RWPE1 (cell line): ENCODE measurements around the gene CC2D1A.

Experiments
- CTCF ChIA-PET: fragments of 350-600 bp; sonication (Branson Sonifier 250); formaldehyde crosslinking; extraction: SDS; loops from one replicate; lab custom pipeline; 2021; lab: Yijun Ruan, JAX
- POLR2A ChIA-PET: fragments of 400-600 bp; formaldehyde crosslinking; extraction: SDS; loops from one replicate; lab custom pipeline; 2020; ENCODE audit warnings: antibody characterized with exemption; ENCODE audit not compliant: low non-redundant PET; lab: Yijun Ruan, JAX
- DNase-seq: peaks from one replicate; pipeline ENCODE4 v3.0.0; 2012; ENCODE audit warnings: low spot score
- H3K27ac ChIP-seq: fragments of 450-650 bp; 2 replicates; pipeline ENCODE4 v1.5.1; 2017
- TF ChIP-seq, protein P1 (sequence below): fragments of 450-650 bp; conservative IDR thresholded peaks from 2 replicates; pipeline ENCODE4 v1.5.1; 2017; ENCODE audit warnings: low read depth, mild to moderate bottlenecking

Gene CC2D1A

DNA sequence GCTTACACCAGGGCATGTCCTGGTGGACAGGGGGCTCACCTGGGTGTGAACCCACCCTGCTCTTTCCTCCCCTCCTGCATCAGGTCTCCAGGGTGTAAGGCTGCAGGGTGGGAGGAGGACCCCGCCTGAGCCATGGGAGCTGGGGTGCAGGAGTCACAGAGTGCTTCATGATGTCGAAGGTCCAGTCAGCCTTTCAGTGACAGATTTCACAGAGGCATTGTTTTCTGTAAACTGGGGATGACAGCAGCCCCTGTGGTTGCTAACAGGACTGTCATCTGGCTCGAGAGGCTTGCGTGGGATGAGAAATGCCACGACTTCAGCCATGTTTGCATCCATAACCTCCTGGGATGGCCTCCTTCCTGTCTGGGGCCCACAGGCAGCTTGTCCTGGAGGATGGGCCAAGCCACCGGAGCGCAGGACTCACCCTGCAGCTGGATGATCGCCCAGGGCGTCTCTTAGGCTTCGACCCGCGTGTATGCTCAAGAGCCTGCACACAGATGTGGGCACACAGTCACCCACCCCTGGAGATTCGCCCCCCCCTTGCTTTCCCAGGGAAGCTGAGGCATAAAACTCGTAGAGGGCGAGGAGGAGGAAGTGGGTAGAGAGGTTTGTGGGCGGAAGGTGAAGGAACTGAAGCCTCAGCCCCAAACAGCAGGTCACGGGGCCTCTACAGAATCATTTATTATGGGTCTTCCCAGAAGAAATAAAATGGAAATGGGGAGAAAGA is 24.1 kb upstream of the CC2D1A start:
- TF ChIP-seq, protein P1, sequence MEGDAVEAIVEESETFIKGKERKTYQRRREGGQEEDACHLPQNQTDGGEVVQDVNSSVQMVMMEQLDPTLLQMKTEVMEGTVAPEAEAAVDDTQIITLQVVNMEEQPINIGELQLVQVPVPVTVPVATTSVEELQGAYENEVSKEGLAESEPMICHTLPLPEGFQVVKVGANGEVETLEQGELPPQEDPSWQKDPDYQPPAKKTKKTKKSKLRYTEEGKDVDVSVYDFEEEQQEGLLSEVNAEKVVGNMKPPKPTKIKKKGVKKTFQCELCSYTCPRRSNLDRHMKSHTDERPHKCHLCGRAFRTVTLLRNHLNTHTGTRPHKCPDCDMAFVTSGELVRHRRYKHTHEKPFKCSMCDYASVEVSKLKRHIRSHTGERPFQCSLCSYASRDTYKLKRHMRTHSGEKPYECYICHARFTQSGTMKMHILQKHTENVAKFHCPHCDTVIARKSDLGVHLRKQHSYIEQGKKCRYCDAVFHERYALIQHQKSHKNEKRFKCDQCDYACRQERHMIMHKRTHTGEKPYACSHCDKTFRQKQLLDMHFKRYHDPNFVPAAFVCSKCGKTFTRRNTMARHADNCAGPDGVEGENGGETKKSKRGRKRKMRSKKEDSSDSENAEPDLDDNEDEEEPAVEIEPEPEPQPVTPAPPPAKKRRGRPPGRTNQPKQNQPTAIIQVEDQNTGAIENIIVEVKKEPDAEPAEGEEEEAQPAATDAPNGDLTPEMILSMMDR: no peak
- no peak for DNase-seq
- POLR2A ChIA-PET: interaction anchor here (0.6 kb wide), 1 partner anchor 126 kb away, joined by 3 read pairs; no protein-coding TSS in a partner anchor
- CTCF ChIA-PET: interaction anchor here (0.5 to 1.4 kb wide), 3 partner anchors 18 to 140 kb away, joined by 3 to 5 read pairs (median 5); no protein-coding TSS in a partner anchor
- H3K27ac ChIP-seq: peak overlapping the region; percentile 83

DNA sequence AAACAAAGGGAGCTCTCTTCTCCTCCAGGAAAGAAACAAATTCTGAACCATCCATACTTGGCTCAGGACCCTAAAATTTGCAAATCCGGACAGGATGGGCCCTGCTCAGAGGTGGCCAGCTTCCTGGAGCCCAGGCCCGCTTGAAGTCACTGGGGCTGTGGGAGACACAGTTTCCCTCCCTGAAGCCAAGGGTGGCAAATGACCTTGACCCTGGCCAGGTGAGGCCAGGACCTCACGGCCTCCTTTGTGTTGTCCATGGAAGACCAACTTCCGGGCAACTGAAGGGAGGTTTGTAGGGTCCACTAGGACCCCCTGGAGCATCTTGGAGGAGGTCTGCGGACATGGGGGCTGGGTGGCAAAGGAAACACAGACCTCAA is 23.6 kb upstream of the CC2D1A start:
- DNase-seq: no peak
- H3K27ac ChIP-seq: peak overlapping the region; percentile 83
- ChIA-PET POLR2A (interaction anchor here (0.6 kb wide), 1 partner anchor 126 kb away, joined by 3 read pairs; no protein-coding TSS in a partner anchor), CTCF (no interaction called here)
- TF ChIP-seq, protein P1: no peak

DNA sequence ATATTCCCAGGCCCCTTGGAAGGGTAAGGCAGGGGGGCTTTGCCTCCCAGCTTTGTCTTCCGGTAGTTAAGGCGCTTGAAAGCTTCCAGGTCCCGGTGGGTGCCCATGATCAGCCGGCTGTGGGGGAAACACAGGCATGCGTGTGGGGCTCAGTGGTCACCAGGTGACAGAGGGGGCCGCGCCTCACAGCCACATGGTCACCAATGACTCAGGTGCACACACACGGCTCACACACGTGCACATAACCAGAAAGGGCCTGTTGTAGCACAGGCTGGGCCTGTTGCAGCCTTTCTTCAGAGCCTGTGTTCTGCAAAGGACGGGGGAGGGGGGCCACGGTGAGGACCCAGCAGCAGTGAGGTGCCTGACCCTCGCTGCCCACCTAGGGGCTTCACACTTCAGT is 23.2 kb upstream of the CC2D1A start:
- H3K27ac ChIP-seq: peak overlapping the region; percentile 83
- CTCF ChIA-PET: no interaction called here
- POLR2A ChIA-PET: no interaction called here
- TF ChIP-seq, protein P1: no peak
- no peak for DNase-seq

DNA sequence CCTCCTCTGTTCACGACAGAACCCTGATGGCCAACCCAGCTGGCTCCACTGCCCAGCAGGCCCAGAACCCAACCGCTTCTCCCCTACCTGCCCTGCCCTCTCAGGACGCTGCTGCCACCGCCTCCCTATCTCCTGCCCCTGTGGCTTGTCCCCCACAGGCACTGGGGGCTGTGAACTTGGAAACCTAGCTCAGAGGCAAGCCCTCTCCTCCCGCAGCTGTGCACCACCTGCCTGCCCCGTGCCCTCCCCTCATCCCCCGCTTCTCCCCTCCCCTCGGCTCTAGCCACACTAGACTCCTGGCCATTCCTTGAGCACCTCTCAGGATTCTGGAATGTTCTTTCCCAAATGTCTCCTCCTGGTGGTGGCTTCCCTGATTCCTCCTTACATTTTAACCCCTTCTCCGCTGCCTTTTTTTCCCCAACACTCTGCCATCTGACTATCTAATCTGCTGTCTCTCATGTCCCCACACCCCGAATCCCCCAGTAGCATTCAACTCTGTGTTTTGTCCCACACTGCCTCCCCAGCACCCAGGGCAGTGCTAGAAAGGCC is 22.4 kb upstream of the CC2D1A start:
- TF ChIP-seq, protein P1: no peak; the same call in 1 of the 2 replicates
- DNase-seq: no peak
- H3K27ac ChIP-seq: peak overlapping the region; percentile 83
- CTCF ChIA-PET: interaction anchor here (0.6 kb wide), 1 partner anchor 153 kb away, joined by 8 read pairs; no protein-coding TSS in a partner anchor
- POLR2A ChIA-PET: no interaction called here

DNA sequence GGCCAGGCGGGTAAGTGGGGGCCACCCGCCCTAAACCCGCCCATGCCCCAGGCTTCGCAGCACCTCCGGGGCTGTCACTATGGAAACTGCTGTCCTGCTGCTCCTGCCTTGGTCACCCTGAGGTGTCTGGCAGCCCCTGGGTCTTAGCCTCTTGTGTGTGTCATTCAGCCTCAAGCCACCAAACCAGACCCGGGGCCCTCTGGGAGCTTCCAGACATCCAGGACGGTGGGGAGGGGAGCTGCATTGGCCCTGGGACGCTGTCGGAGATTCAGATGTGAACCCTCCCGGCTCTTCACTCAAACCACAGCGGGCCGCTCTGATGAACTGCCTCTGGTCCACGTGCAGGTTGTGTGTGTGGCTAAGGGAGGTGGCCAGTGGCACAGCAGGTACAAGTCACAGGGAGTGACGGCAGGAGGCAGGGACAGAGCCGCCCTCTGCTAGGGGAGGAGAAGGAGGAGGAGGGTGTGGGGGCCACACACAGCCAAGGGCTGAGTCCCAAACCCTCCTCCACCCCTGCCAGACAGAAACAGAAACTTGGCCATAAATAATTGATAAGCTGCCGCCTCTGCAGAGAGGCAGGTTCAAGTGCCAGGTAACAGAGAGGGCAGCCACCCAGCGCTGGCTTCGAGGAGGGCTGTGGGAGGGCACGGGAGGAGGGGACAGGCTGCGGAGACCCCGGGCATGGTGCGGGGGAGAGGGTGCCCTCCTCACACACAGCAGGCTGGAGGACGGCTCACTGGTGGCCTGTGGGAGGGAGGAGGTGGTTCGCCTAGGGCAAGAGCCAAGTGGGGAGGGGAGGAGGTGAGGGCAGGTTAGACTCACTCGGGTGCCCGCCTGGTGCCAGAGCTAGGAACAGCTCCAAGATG is 21.0 kb upstream of the CC2D1A start:
- TF ChIP-seq, protein P1: no peak
- DNase-seq: no peak
- ChIA-PET POLR2A (no interaction called here), CTCF (interaction anchor here (0.6 to 1.0 kb wide), 3 partner anchors 8 to 562 kb away, joined by 4 read pairs; partner anchors contain the start of gene NANOS3)
- H3K27ac ChIP-seq: peak overlapping the region; percentile 96
